Activated CD4-positive, alpha-beta T cell treated with anti-CD3 and anti-CD28 coated beads, Interleukin-2, amount 10 ng/mL, durations not matched to agents 24 days and 14 days (primary cell): Measurements from ENCODE around the gene REC114. TPM values are rescaled to one million over a fixed set of nuclear protein-coding genes. Genes with fewer than 3 reads are reported as not detected.
"Not testable (repeated sequence)": the region's sequence is repeated elsewhere in the genome, so short reads cannot be mapped to it uniquely, and the experiment has no call there.

ENCODE experiments used
- DNase-seq: peaks from one replicate; pipeline ENCODE4 v3.0.0; 2022
- H3K27ac Mint-ChIP-seq: one replicate; pipeline ENCODE4 v1.8.0; 2022; ENCODE audit warnings: mild to moderate bottlenecking, mixed read lengths
- H3K27me3 Mint-ChIP-seq: one replicate; pipeline ENCODE4 v1.8.0; 2022; ENCODE audit warnings: mixed read lengths
- H3K36me3 Mint-ChIP-seq: one replicate; pipeline ENCODE4 v1.8.0; 2022; ENCODE audit warnings: low read depth, mild to moderate bottlenecking, mixed read lengths
- H3K4me1 Mint-ChIP-seq: one replicate; pipeline ENCODE4 v1.8.0; 2021; ENCODE audit warnings: mixed read lengths
- H3K4me3 Mint-ChIP-seq: one replicate; pipeline ENCODE4 v1.8.0; 2022; ENCODE audit warnings: mild to moderate bottlenecking, moderate library complexity, mixed read lengths
- H3K9me3 Mint-ChIP-seq: one replicate; pipeline ENCODE4 v1.8.0; 2021; ENCODE audit warnings: mixed read lengths
- intact Hi-C: fragments of 100-400 bp; cut with micrococcal nuclease; formaldehyde crosslinking; loops from one replicate; pipeline ENCODE4 v1.15.1; 2023
- total RNA-seq: library from RNA; stranded (reverse); gene quantifications from 2 replicates; pipeline ENCODE4 v1.2.3, GENCODE V29; 2022

The REC114 gene
- not detected in 2 replicates for total RNA-seq

- no peak within 1 kb of the TSS for H3K4me3 Mint-ChIP-seq
These were observed at the start of gene REC114 for GRCh38 chr15:73442968-73443367. TSS of gene REC114 (plus strand) at chr15:73443164. CDS start at chr15:73443186, 22 bp downstream.

DNA sequence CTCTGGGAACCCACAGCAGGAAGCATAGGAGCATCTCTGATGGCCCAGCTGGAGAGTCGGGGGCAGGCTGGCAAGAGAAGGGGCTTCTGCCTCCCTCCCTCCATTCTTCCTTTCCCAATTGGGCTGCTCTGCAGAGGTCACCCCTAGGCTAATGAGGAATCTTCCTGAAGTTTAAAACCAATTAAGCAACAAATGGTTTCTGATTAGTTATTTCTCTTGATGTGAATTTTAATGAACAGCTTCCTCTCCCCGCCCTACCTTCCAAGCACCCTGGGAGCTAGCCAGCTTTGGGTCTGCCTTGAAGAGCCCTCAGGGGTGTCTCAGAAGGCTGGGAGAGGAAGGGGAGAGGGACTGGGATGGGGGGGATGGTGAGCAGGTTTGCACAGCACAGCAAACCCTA is 49.6 kb upstream of the REC114 start:
- no peak overlapping the region for H3K27ac Mint-ChIP-seq
- no peak overlapping the region for H3K4me3 Mint-ChIP-seq
- no peaks in the 10 kb centered on the region for H3K9me3 Mint-ChIP-seq
- H3K4me1 Mint-ChIP-seq, result no peaks in the 10 kb centered on the region
- H3K27me3 Mint-ChIP-seq, result peaks cover 6% of the 10 kb centered on the region
- no peak for DNase-seq
- H3K36me3 Mint-ChIP-seq, result no peaks in the 10 kb centered on the region
- intact Hi-C loops, result no loop called here

More at GRCh38 chr15:73442968-73443367, at the start of gene REC114:
- peaks cover 4% of the 10 kb centered on the region for H3K4me1 Mint-ChIP-seq
- peaks cover 2% of the 10 kb centered on the region for H3K36me3 Mint-ChIP-seq
- intact Hi-C loops, result no loop called here
- DNase-seq, result no peak
- no peak within 1 kb of the TSS for H3K27ac Mint-ChIP-seq
- H3K27me3 Mint-ChIP-seq, result peaks cover 27% of the 10 kb centered on the region
- peaks cover 7% of the 10 kb centered on the region for H3K9me3 Mint-ChIP-seq

DNA sequence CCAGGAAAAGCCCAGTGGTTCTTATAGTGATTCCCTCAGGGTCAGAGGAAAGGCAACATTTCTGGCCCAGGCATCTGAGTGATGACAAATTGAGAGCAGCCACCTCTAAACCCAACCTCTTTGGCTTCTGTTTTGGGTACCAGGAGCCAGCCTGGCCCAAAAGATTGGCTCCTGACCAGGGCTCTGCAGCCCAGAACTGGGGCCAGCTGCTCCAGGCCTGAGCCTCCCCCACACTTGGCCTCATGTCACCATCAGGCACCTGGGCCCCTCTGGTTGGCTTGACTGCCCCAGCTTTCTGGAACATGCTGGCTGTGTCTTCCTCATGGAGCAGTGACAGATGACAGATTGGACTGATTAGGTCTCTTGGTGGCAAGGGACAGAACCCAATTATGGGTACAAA is 48.2 kb upstream of the REC114 start:
- intact Hi-C loops, result no loop called here
- Mint-ChIP-seq H3K36me3 (no peaks in the 10 kb centered on the region), H3K4me3 (no peak overlapping the region), H3K27ac (no peak overlapping the region), H3K9me3 (no peaks in the 10 kb centered on the region), H3K27me3 (peaks cover 8% of the 10 kb centered on the region), H3K4me1 (no peaks in the 10 kb centered on the region)
- no peak for DNase-seq

DNA sequence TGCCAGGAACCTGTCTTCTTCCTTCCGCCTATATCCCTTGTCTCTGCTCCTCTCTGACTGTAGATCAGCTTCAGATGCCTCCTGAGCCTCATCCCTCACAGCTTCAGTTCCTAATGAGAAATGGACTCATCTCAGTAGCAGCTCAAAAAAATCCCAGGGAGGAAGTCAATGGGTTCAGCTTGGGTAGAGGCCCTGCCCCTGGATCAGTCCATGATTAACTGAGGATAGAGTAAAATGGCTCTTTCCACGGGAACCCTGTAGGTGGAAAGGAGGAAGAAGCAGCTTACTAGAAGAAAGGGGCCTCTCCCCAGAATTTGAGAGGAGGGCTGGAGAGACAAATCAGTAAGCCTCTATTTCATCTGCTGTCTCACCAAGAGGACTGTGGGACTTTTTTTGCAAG is 47.3 kb upstream of the REC114 start:
- no peaks in the 10 kb centered on the region for H3K36me3 Mint-ChIP-seq
- no peak overlapping the region for H3K27ac Mint-ChIP-seq
- no peaks in the 10 kb centered on the region for H3K9me3 Mint-ChIP-seq
- peaks cover 6% of the 10 kb centered on the region for H3K27me3 Mint-ChIP-seq
- intact Hi-C loops, result no loop called here
- no peak overlapping the region for H3K4me3 Mint-ChIP-seq
- DNase-seq, result no peak
- no peaks in the 10 kb centered on the region for H3K4me1 Mint-ChIP-seq

GRCh38 chr15:73397461-73397860 is 45.5 kb upstream of the REC114 start:
- Mint-ChIP-seq H3K9me3 (no peaks in the 10 kb centered on the region), H3K4me1 (no peaks in the 10 kb centered on the region), H3K27me3 (peaks cover 6% of the 10 kb centered on the region), H3K4me3 (no peak overlapping the region), H3K36me3 (no peaks in the 10 kb centered on the region), H3K27ac (no peak overlapping the region)
- DNase-seq, result no peak
- intact Hi-C loops, result no loop called here

DNA sequence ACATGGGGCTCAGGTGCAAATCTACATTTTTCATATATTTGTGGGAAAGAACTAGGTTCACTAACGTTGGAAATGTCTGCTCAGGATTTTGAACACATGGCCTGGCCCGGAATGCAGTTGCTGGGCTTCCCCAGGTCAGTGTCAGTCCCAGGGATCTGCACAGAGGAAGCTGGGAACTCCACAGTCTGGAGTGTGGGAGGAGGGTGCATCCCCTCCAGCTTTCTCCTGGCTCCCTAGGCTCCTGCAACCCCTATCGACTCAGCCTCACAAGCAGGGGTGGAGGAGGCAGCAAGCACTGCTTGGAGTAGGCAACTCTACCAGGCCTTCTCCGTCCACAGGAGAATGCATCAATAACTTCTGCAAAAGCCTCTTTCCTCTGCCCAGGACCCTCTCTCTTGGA is 44.1 kb upstream of the REC114 start:
- peaks cover 2% of the 10 kb centered on the region for H3K27me3 Mint-ChIP-seq
- no peak for DNase-seq
- H3K27ac Mint-ChIP-seq, result no peak overlapping the region
- no peak overlapping the region for H3K4me3 Mint-ChIP-seq
- H3K4me1 Mint-ChIP-seq, result no peaks in the 10 kb centered on the region
- H3K36me3 Mint-ChIP-seq, result no peaks in the 10 kb centered on the region
- intact Hi-C loops, result no loop called here
- H3K9me3 Mint-ChIP-seq, result no peaks in the 10 kb centered on the region

GRCh38 chr15:73400222-73400621 is 42.7 kb upstream of the REC114 start:
- H3K27me3 Mint-ChIP-seq, DNase-seq, H3K4me3 Mint-ChIP-seq: not testable (repeated sequence)

GRCh38 chr15:73403171-73403570 is 39.8 kb upstream of the REC114 start:
- intact Hi-C loops, result no loop called here

More at GRCh38 chr15:73400222-73400621, 42.7 kb upstream of the REC114 start:
- H3K9me3 Mint-ChIP-seq, H3K27ac Mint-ChIP-seq, intact Hi-C loops, H3K36me3 Mint-ChIP-seq, H3K4me1 Mint-ChIP-seq: not testable (repeated sequence)

GRCh38 chr15:73414876-73415275 is 28.1 kb upstream of the REC114 start:
- intact Hi-C loops, result no loop called here
- H3K27me3 Mint-ChIP-seq, result peaks cover 3% of the 10 kb centered on the region
- H3K9me3 Mint-ChIP-seq, result no peaks in the 10 kb centered on the region
- H3K27ac Mint-ChIP-seq, result no peak overlapping the region
- no peaks in the 10 kb centered on the region for H3K4me1 Mint-ChIP-seq
- H3K4me3 Mint-ChIP-seq, result no peak overlapping the region
- H3K36me3 Mint-ChIP-seq, result no peaks in the 10 kb centered on the region
- no peak for DNase-seq

More at GRCh38 chr15:73403171-73403570, 39.8 kb upstream of the REC114 start:
- Mint-ChIP-seq H3K4me1 (no peaks in the 10 kb centered on the region), H3K9me3 (no peaks in the 10 kb centered on the region), H3K27ac (no peak overlapping the region), H3K4me3 (no peak overlapping the region), H3K27me3 (peaks cover 13% of the 10 kb centered on the region), H3K36me3 (no peaks in the 10 kb centered on the region)
- no peak for DNase-seq

DNA sequence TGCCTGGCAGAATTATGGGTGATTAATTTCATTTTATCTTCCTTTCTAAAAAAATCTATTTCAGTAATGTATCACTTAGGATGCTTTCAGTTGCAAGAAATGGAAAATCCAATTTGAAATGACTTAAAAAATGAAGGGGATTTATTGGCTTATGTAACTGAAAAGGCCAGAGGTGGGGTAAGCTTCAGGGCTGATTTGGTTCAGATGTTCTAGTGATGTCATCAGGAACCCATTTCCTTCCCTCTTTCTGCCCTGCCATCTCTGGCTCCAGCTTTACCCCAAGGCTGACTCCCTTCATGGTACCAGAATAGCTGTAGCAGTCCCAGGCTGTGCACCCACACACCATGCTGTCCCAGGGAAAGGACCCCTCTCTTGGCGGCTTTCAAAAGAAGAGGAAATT is 18.5 kb upstream of the REC114 start:
- Mint-ChIP-seq H3K27ac (no peak overlapping the region), H3K4me3 (no peak overlapping the region), H3K27me3 (peaks cover 17% of the 10 kb centered on the region), H3K36me3 (no peaks in the 10 kb centered on the region), H3K9me3 (no peaks in the 10 kb centered on the region), H3K4me1 (peaks cover 2% of the 10 kb centered on the region)
- no peak for DNase-seq
- intact Hi-C loops, result no loop called here

DNA sequence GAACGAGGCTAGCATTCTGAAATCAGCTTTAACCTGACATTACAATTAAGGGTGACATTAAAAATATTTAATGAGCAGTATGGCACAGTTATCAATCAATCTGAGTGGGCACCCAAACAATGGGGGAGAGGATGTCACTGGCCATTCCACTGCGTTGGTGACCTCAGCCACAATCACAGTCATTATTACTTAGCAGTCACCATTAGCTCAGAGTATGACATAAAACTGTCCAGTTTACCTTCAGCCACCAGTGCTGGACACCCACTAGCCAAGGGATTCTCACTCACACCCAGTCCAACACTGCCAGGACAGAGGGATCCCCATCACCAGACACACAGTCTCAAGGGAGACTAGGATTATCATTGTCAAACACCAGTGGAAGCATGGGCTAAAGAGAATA is 17.5 kb upstream of the REC114 start:
- Mint-ChIP-seq H3K27ac (no peak overlapping the region), H3K36me3 (no peaks in the 10 kb centered on the region), H3K9me3 (no peaks in the 10 kb centered on the region), H3K27me3 (peaks cover 24% of the 10 kb centered on the region), H3K4me1 (peaks cover 2% of the 10 kb centered on the region), H3K4me3 (no peak overlapping the region)
- no peak for DNase-seq
- intact Hi-C loops, result no loop called here

- Mint-ChIP-seq H3K9me3 (no peaks in the 10 kb centered on the region), H3K27me3 (peaks cover 24% of the 10 kb centered on the region)
These were observed 16.5 kb upstream of the REC114 start for GRCh38 chr15:73426323-73426994.

DNA sequence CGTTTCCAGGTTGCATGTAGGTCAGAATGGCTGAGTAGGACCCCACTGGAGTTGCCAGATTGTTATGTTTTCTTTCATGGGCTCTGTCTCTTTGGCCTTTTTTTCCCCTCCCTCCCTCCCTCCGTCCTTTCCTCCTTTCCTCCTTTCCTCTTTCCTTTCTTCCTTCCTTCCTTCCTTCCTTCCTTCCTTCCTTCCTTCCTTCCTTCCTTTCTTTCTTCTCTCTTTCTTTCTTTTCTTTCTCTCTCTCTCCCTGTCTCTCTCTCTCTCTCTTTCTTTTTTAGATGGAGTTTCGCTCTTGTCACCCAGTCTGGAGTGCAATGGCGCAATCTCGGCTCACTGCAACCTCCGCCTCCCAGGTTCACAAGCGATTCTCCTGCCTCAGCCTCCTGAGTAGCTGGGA is 11.6 kb upstream of the REC114 start:
- intact Hi-C loops, H3K27ac Mint-ChIP-seq, H3K4me1 Mint-ChIP-seq, DNase-seq, H3K9me3 Mint-ChIP-seq, H3K36me3 Mint-ChIP-seq, H3K4me3 Mint-ChIP-seq: not testable (repeated sequence)
- H3K27me3 Mint-ChIP-seq, result peaks cover 27% of the 10 kb centered on the region

More at GRCh38 chr15:73426323-73426994, 16.5 kb upstream of the REC114 start:
- Mint-ChIP-seq H3K27ac (no peak overlapping the region), H3K36me3 (no peaks in the 10 kb centered on the region), H3K4me1 (peaks cover 2% of the 10 kb centered on the region), H3K4me3 (no peak overlapping the region)
- intact Hi-C loops, result no loop called here
- no peak for DNase-seq

DNA sequence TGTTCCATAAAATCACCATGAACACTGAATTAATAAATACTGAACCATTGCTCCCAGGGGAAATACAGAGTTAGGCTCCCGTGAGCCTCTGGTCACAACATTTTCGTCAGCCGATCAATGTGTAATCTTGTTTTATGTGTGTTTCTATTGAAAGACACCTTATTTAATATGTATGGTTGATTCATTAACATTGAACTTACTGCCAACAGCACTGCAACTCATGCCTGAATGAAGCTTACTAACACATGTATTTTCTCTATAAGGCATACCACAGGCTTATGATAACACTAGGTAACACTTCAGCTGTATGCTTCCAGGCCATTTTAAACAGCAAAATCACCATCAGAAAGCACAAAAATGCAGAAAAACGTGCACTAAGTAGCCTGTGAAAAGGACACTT is 9.1 kb upstream of the REC114 start:
- H3K4me3 Mint-ChIP-seq, result no peak overlapping the region
- intact Hi-C loops, result no loop called here
- no peaks in the 10 kb centered on the region for H3K36me3 Mint-ChIP-seq
- no peak overlapping the region for H3K27ac Mint-ChIP-seq
- H3K9me3 Mint-ChIP-seq, result no peaks in the 10 kb centered on the region
- peaks cover 30% of the 10 kb centered on the region for H3K27me3 Mint-ChIP-seq
- DNase-seq, result no peak
- H3K4me1 Mint-ChIP-seq, result peaks cover 4% of the 10 kb centered on the region

DNA sequence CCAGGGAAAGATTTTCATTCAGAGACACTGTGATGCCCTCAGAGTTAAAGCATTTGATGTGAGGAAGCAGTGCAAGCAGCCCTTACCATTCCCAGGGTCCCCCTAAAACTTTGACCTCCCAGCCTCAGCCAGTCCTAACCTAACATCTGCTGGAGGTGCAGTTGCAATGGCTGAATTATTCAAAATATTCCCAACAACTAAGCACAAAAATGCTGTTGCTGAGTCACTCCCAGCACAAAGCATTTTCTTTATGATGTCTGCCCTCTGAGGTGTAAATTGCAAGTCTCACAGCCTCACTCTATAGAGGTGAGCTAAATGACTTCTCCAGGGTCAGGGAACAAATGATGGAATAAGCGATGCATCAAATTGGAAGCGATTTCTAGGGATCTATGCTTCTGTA is 6.4 kb upstream of the REC114 start:
- Mint-ChIP-seq H3K4me3 (no peak overlapping the region), H3K4me1 (peaks cover 4% of the 10 kb centered on the region), H3K27ac (no peak overlapping the region), H3K9me3 (no peaks in the 10 kb centered on the region), H3K27me3 (peaks cover 29% of the 10 kb centered on the region), H3K36me3 (no peaks in the 10 kb centered on the region)
- intact Hi-C loops, result no loop called here
- no peak for DNase-seq
